HL-60/S4 treated with phorbol 12-myristate 13-acetate at 8.2 ng/mL for 4 days and 3 days (cell line): Measurements from ENCODE around the gene MYCBPAP.

Experiments
- in situ Hi-C: fragments of 300-500 bp; cut with MboI; formaldehyde crosslinking; loops from 2 replicates; pipeline ENCODE4 v1.15.0; 2022; ENCODE audit warnings: low sequenced_read_pairs

Gene MYCBPAP, protein sequence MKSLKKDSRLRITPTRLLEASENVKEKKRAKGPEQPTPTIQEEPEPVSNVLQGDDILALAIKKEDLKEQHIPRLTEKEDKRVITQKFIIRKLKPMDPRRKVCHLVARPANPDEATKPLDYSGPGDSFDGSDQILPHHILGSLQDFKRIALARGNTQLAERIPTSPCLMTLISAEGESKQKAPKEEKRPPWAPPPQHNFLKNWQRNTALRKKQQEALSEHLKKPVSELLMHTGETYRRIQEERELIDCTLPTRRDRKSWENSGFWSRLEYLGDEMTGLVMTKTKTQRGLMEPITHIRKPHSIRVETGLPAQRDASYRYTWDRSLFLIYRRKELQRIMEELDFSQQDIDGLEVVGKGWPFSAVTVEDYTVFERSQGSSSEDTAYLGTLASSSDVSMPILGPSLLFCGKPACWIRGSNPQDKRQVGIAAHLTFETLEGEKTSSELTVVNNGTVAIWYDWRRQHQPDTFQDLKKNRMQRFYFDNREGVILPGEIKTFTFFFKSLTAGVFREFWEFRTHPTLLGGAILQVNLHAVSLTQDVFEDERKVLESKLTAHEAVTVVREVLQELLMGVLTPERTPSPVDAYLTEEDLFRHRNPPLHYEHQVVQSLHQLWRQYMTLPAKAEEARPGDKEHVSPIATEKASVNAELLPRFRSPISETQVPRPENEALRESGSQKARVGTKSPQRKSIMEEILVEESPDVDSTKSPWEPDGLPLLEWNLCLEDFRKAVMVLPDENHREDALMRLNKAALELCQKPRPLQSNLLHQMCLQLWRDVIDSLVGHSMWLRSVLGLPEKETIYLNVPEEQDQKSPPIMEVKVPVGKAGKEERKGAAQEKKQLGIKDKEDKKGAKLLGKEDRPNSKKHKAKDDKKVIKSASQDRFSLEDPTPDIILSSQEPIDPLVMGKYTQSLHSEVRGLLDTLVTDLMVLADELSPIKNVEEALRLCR

DNA sequence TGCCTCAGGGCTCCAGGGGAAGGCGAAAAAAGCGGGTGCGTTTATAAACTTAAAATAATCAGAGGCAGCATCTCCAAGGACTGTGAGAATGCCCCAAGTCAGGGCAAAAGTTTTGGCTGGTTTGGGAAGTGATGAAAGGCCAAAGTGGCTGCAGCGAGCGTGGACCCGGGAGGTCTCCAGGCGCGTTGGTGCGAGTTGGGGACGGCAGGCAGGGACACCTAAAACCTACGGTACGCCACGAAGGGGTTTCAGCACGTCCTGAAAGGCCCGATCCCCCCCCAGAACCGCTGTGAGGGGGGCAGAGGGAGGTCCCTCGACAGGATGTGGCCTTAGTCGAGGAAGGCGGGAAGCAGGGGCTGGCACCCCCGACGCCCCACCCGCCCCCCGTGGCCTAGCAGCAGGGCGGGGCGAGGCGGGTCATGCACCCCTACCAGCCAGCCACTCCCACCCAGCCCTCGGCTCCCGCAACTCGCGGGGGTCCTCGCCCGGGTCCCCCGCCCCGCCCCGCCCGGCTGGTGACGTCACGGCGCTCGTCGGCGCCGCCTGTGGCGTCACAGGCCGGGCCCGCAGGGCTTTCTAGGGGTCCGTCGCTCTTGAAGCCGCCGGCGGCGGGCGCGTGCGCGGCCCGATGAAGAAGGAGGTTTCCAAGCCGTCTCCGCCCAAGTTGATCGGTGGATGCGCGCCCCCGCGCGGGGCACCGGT is at the start of gene MYCBPAP:
Gene MYCBPAP, plus strand, starts transcription at position 569 of the 702 bp plus-strand sequence. CDS start 236 bp downstream, outside the sequence.
- in situ Hi-C loops, result no loop called here

DNA sequence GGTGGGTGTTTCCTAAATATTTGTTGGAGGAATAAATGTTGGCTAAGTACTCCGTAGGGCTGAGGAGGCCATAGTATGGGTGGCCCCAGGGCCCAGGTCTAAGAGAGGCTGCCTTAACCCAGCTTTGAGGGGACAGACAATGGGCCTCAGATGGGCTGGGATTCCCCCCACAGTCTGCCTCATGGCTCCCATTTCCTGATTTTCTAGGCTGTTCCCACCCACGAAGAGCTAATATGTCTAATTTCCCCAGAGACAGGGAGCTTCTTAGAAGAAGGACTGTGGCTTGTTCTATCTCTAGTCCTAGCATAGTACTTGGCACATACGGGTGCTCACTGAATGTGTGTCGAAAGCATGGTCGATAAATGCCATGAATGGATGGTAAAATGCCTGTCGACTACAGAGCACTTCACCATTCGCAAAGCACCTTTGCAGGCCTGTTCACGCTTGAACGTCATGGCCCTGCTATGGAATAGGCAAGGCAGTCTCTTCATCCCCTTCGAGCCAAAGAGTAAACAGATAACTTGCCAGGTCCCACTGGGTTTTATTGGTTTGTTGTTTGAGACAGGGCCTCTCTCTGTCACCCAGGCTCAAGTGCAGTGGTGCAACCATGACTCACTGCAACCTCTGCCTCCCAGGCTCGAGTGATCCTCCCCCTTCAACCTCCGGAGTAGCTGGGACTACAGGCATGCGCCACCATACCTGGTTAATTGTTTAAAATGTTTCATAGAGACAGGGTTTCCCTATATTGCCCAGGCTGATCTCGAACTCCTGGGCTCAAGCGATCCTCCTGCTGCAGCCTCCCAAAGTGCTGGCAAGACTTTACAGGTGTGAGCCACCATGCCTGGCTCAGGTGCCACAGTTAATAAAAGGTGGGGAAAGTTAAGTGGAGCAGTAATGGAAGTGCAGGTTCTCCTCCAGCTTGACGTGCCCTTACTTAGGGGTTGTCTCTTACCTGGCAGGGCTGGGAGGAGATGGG is 49.2 kb upstream of the MYCBPAP start:
- in situ Hi-C loops, result no loop called here

DNA sequence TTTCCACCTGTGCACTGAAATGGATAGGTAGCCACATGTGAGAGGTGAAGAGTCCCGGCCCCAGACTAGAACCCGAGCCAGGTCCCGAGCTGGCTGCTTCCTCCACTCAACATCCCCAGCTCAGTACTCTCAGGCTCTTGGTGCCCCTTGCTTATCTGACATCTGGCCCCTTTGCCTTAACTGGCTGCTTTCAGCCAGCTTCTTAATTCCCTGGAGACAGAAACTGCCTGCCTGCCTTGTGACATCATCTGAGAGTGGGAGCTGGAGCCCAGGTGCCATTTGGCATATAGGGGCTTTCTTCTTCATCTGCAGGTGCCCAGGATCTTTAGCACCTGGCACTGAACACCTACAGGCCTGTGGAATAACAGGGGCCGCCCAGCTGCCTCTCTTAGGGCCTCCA is 48.5 kb upstream of the MYCBPAP start:
- in situ Hi-C loops, result no loop called here

DNA sequence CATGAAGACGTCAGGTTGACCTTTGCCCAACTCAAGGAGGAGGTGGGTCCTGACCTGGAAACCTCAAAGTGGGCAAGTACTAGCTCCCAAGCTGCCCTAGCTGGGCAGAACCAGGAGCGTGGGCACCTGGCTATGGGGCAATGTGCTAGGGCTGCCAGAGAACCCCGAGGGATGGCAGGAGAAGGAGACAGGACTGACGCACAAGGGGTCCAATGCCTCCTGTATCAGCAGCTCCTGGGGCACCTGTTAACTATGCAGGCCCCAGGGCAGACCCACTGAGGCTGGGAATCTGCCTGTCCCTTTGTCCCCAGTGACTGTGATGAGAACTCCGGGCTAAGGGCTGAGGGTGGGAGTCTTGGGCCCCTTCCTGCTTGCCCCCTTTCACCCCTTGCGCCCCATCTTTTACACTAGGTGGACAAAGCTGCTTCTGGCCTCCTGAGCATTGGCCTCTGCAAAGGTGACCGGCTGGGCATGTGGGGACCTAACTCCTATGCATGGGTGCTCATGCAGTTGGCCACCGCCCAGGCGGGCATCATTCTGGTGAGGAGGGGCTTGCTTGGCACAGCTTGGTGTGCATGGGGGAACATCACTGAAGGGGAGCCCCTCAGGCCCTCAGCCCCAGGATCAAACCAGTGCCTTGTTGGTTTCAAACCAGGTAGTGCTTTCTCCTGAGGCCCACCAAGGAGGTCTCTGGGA is 47.3 kb upstream of the MYCBPAP start:
- in situ Hi-C loops, result no loop called here

DNA sequence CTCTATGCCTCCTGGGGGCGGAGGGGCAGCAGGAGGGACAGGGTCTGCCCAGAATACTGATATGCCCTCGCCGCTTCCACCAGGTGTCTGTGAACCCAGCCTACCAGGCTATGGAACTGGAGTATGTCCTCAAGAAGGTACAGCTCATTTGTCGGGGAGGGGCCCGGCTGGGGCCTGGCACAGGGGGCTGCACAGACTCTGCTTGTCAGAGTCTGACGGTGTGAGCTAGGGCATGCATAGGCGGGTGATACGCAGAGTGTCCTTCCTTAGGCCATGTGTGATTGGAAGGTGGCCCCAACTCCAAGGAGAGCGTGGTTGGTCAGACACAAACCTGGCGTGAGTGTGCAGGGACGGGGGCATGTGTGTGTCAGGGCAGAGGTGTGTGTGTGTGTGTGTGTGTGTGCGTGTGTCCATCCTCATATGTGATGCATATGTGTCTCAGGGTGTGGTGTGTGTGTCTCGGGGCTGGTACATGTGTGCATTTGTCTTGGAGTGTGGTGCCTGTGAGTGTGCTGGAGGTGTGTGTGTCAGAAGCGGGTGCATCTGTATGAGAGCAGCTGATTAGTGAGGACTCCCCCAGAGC is 46.6 kb upstream of the MYCBPAP start:
- in situ Hi-C loops, result no loop called here

DNA sequence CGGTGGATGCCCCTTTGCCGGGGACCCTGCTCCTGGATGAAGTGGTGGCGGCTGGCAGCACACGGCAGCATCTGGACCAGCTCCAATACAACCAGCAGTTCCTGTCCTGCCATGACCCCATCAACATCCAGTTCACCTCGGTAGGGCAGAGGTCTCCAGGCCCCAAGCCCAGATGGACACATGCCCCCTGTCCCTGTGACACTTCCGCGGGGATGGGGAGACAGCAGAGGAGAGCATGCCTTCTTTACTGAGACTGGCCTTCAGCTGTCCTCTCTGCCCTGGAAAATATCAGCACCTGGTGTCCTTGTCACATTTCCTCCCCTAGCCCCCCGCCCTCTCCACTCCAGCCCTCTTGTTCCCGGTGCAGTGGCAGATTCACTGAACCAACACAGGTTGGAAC is 45.8 kb upstream of the MYCBPAP start:
- in situ Hi-C loops, result no loop called here

DNA sequence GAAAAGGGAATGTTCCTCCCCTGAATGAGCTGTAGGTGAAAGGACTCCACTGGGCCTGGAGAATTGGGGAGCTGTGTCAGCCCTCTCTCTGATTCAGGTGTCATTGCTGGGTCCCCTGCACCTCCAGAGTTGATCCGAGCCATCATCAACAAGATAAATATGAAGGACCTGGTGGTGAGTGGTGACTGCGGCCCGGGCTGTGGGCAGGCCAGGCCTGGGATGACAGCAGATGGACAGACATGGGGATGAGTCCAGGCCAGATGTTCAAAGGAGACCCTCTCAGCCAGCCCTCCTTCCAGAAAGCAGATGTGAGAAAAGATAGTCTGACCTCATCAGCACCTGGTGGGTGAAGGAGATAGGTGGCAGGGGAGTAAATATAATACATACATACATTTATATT is 44.1 kb upstream of the MYCBPAP start:
- in situ Hi-C loops, result no loop called here

DNA sequence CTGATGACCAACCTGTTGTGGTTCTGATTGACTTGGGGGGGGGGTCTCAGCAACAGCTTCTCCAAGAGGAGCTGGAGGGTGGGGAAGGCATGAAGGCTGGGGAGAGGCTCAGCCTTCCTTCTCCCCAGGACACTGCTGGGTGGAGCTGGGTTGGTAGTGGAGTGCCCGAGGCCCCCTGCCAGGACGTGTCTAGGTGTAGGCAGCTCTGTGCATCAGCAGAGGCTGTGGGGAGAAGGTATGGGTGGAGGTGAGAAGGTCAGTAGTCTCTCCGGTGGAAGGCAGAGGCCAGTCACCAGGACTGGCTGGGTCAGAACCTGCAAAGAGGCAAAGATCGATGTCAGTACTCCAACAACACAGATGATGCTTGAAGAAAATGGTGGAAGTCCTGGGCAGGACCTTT is 43.5 kb upstream of the MYCBPAP start:
- in situ Hi-C loops, result no loop called here

DNA sequence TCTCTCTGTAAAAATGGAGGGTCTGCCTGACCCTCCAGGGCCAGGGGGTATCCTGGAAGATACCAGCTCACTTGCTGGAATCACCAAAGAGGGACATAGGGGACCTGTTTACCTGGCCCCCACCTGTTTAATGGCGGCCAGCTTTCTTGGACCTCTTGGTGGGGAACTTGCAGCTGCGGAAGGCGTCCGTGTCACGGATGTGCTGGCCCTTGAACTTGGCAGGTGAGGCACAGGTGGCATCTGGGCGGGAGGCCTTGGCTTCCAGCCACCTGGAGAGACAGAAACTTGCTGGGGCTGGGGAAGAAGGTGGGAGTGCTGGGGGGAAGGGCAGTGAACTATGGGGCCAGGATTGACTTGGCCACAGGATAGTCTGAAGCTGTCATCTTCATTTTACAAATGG is 43.1 kb upstream of the MYCBPAP start:
- in situ Hi-C loops, result no loop called here

DNA sequence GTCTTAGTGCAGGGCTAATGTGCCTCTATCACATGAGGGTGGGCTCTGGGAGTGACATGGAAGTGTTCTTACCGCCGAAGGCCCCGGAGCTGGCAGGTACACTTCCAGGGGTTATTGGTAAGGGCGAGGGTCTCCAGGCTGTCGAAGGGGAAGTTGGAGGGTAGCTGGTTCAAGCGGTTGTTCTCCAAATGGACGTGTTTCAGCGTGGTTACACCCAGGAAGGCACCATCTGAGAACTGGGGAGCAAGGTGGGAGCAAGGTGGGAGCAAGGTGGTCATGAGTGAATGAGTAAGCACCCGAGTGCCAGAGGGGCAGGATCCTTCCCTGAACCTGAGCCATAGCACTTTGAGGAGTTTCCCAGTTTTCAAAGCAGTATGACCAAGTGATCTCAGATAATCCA is 42.6 kb upstream of the MYCBPAP start:
- in situ Hi-C loops, result no loop called here

DNA sequence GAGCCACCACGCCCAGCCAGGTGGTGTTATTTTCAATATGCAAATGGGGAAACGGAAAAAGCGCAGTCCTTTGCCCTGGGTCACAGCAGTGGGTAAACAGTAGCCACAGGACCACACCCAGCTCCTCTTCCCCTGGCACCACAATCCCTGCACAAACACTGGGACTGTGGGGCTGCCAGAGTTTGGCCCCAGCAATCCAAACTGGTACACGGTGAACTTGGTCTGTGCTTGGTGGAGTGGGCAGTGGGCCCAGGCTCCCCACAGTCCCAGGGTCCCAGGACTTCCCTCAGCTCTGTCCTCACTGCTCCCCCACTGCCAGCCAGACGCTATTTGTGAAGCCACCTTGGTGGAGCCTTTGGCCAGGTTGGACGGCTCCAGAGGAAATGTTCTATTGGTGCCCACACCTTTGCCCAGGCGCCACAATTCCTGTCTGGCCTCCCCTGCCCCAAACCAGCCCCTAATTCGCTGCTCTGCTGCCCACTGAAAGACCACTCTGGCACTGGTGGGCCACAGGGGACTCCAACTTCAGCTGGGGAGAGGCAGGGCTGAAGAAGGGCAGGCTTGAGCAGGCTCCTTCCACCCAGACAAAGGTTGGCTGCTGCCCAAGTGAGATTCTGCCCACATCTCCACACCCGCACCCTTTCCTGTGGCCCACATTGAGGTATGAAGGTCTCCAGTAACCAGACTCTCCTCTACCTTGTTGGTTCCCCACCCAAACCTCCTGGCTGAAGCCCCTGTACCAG is 41.7 kb upstream of the MYCBPAP start:
- in situ Hi-C loops, result no loop called here

DNA sequence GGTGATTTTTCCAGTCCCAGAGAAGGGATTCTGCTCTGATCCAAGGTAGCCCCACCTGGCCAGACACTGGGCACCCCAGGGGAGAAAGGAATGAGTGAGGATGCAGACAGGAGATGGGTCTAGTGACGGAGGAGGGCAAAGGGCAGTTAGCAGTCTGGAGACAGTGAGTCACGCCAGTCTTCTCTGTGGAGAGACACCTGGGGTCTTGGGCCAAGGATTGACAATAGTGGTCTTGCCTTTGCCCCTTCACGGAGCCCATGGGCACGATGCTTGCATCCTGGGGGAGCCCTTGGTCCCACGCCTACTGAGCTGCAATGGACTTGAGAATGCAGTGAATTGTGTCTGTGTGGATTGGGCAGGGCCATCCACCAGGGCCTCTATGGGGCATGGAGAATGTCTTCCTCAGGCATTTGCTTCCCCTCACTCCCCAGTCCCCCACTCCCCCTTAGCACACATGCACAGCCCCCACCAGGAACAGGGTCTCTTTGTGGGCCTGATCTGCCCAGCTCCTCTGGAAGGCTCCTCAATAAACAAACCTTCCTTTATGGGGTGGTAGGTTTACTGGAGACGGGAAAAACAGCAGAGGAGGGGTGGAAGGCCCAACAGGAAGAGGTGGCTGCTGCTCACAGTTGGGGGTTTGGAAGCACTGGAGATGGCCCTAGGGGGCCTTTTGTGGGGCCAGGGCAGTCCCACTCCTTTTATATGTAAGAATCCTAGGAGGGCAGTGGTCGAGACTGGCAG is 41.0 kb upstream of the MYCBPAP start:
- in situ Hi-C loops, result no loop called here

DNA sequence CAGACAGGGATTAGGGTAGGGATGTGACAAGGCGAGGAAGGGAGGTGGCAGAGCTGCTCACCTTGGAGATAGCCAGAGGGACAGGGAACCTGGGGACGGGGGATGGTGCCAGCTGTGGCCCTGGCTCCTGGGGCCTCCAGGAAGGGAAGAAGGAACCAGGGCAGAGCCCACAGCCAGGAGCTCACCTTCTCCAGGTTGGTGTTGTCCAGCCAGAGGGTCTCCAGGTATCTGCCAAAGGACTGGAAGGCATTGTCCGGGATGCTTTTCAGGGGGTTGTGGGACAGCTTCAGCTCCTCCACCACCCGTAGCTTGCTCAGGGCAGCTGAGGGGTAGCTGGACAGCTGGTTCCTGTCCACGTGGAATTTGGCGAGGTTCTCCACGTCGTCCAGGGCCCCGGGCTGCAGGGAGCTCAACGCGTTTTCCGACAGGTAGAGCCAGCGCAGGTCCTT is 40.4 kb upstream of the MYCBPAP start:
- in situ Hi-C loops, result no loop called here

DNA sequence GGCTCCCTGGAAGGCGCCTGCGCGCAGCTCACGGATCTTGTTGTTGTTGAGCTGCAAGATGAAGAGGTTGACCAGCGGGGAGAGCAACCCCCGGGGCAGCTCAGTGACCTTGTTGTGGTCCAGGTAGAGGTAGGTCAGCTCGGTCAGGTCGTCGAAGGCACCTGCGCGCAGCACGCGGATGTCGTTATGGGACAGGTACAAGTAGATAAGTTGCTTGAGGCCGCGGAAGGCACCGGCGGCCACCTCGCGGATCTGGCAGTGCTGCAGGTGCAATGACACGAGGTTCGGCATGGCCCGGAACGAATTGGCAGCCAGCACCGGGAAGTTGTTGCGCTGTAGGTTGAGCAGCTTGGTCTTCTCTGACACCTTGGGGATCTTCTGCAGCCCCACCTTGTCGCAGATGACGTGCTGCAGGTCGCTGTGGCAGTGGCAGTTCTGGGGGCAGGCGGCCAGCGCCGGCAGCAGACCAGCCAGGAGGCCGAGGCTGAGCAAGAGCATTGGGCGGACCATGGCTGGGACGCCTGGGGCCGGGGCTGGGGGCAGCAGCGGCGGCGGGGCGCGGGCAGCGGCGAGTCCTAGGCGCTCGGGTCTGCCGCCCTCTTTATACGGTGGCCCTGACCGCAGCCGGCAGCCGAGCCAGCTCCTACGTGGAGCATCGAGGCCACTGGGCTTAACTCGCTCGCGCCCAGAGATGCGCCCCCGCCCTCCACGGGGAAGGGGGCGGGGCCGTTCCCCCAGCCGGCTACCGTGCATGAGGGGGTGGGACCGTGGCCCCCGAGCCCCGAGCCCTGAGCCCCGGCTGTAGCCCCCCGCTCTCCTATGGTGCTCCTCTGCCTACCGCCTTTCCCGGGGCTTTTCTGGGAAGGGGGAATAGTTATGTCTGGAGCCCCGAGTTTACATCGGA is 39.7 kb upstream of the MYCBPAP start, which contains the start of gene CHAD:
Gene CHAD, minus strand, starts transcription at position 577 of the 904 bp plus-strand sequence. Its CDS starts 67 bp downstream, at position 510.
- in situ Hi-C loops, result no loop called here

DNA sequence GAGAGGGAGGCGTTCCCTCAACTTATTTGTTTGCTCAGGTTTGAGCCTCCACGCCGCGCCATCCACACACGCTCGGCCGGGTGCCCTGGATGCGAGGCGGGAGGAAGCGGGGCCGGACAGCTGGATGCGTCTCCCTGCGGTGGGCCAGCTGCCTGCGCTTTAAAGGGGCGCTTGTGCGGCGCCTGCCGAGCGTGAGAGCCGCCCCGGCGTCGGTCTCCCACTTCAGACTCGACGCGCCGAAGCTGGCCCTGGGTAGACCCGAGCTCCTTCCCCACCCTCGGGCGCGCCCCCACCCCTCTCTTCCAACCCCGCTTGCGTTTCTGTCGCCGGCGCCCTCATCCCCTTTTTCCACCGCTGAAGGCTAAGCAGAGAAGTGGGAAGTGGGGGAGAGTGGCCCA is 39.0 kb upstream of the MYCBPAP start:
- in situ Hi-C loops, result no loop called here

DNA sequence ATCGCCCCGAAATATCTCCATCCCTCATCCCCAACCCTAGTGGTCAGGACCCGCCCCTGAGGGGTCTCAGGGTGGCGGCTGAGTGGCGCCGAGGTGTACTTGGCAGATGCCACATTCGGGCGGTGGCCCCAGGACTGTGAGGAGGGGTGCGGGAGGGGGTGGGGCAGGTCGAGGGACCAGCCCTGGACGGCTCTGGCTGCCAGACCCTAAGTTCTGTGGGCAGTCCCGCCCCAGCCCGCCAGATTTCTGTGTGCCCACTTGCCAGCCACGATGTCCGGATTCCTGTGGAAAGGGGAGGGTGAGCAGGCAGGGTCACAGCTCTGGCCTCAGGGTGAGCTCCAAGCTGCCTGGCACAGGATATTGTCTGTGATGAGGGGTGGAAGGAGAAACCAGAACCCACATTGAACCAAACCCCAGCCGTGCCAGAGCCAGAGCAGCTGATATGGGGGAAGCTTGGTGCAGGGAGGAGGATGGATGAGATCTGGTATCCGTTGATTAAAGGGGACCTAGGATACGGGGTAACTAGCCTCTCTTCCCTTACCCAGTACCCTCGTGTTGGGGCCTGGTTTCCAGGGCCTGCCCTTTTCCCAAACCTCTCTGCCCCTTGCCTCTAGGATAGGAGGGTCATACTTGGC is 38.5 kb upstream of the MYCBPAP start:
- in situ Hi-C loops, result no loop called here
